Muscle of arm (tissue), 12 donors: ENCODE measurements around the gene PRSS56. TPM values are rescaled to one million over a fixed set of nuclear protein-coding genes. Genes with fewer than 3 reads are reported as not detected.

Experiments
- DNase-seq: peaks from one replicate; pipeline ENCODE4 v3.0.0-alpha.2; 2013
- polyA plus RNA-seq, 12 donors: library from polyadenylated mRNA; unstranded; fragments of 120-200 nt; gene quantifications; one replicate each; pipeline ENCODE4 v1.2.1, GENCODE V29; 2013; ENCODE audit not compliant: insufficient read length in 12 of 12

The PRSS56 gene
- polyA plus RNA-seq, 12 donors, result 0.51 to 2.6 (median 1.3) TPM; not detected in 2

DNA sequence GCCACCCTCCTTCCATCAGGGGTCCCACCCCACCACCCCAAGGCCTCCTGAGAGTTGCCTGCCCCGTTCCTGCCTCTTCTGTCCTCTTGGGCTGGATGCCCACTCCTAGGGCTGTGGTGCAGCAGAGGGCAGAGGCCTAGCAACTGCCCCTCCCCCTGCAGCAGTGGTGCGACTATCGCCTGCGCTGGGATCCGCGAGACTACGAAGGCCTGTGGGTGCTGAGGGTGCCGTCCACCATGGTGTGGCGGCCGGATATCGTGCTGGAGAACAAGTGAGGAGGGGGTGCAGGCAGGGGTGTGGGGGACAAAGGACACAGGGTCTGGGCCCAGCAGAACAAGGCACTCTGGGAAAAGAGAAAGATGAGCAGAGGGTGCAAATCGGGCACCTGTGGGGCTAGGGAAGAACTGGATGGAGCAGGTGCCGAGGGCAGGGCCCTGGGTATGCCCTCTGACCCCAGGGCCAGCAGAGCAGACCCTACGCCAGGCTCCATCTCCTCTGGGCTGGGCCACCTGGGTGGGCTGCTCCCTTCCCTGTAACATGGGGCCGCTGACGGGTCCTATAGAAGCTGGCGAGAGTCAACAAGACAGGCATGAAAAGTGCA lies 20.4 kb downstream of the PRSS56 start:
- no peak for DNase-seq

GRCh38 chr2:232541195-232541960 lies 21.2 kb downstream of the PRSS56 start:
- DNase-seq, result no peak

DNA sequence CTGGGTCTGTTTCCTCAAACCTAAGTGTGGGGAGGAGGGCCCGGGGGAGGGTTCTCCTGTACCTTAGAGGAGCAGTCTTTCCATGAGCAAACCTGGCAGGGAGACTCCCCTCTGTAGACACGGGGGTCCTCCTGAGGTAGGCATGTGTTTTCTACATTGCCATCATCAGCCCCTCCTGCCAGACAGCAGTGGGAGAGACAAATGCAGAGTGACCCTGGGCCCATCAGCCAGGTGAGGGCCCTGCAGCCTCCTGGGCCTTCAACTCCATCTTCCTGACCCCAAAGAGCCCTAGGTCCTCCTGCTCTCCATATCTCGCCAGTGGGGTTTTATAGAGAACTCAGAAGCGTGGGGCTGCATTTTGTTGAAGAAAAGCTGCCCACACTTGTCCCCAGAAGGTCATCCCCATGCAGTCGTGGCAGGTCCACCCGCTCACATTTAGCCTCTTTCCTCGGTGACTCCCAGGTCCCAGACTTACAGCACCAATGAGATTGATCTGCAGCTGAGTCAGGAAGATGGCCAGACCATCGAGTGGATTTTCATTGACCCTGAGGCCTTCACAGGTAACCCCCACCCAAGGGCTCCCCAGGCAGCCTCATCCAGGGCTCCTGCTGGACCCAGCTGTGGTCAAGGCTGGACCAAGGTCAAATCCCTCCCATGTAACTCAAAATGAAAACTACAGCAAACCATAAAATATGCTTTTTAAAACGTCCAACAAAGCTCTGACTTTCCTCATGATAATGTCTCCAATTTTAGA lies 21.9 kb downstream of the PRSS56 start:
- no peak for DNase-seq

GRCh38 chr2:232542715-232543467 lies 22.7 kb downstream of the PRSS56 start:
- no peak for DNase-seq

DNA sequence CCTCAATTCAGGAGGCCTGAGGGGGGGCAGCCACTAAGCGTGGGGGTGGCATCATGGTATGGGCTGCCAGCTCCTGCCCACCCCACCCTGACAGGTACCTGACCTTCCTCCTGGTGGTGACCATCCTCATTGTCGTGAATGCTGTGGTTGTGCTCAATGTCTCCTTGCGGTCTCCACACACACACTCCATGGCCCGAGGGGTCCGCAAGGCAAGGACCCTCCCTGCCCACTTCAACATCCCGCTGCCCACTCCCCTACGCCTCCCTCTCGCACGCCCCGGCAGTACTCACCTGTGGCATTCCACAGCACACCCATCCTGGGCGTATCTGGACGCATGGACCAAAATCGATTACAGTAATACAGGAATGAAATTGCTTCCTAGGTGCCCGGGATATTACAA lies 23.3 kb downstream of the PRSS56 start:
- DNase-seq, result no peak

GRCh38 chr2:232543928-232544631 lies 23.9 kb downstream of the PRSS56 start:
- no peak for DNase-seq

DNA sequence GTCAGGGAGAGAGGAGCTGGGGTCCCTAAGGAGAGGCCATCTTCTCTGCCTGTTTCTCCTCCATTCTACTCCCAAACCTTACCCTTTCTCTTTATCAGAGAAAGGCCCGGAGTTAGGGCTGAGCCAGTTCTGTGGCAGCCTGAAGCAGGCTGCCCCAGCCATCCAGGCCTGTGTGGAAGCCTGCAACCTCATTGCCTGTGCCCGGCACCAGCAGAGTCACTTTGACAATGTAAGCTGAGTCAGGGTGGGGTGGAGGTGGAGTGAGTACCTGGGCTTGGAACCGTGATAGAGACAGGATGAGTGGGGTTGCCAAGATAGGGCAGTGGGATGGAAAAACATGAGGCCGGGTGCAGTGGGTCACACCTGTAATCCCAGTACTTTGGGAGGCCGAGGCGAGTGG lies 24.5 kb downstream of the PRSS56 start:
- DNase-seq, result no peak

GRCh38 chr2:232545511-232546375 lies 25.6 kb downstream of the PRSS56 start:
- no peak for DNase-seq

- no peak for DNase-seq
Measured at GRCh38 chr2:232547991-232548390, 27.8 kb downstream of the PRSS56 start.

DNA sequence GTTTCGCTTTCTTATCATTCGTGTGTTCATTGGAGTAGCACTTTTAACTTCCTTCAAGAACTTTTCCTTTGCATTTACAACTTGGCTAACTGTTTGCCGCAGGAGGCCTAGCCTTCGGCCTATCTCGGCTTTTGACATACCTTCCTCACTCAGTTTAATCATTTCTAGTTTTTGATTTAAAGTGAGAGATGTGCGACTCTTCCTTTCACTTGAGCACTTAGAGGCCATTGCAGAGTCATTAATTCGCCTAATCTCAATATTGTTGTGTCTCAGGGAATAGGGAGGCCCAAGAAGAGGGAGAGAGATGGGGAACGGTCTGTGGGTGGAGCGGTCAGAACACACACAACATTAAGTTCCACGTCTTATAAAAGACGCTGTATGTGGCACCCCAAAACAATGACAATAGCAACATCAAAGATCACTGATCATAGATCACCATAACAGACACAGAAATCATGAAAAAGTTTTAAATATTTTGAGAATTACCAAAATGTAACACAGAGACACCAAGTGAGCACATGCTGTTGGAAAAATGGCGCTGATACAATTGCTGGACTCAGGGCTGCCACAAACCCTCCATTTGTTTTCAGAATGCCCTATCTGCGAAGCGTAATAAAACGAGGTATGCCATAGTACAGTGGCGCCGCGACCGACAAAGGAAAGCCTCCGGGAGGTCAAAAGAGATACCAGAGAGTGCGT lies 29.6 kb downstream of the PRSS56 start:
- DNase-seq, result no peak

DNA sequence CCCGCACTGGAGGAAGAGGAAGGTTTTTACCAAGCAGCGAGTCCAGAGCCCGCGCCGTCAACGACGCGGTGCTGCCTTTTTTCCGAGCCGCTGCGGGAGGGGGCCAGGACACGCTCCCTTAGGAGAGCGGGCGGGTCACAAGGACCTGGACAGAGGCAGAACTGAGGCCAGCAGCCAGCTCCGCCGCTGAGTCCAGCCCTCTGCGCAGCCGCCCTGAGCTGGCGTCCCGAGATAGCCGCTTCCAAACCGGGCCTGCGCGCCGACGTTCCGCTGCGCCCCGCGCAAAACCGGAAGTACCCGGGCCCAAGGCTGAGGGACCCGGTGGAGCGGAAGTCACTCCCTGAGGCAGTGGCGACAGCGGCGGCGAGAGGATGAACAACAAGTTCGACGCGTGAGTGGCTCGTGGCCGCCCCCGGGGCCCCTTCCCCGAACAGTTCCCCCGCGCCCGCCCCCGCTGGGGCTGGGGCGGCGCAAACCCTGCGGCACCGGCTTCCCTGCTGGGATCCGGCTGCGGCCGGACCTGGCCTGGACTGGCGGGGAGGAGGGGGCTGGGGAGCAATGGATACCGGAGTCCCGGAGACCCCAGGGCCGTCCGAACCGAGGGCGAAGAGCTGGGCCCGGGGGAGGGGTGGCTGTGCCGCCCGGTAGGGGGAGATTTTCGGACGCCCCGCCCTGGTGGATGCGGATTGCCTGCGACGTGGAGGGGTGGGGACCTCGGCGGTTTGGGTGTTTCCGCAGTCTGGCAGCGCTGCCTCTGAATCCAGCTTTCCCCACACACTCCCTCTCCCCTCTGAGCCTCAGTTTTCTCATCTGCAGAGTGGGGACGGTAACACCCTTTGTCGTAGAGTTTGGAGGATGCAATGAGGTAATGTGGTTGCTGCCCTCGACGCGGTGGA lies 30.4 kb downstream of the PRSS56 start, which contains the start of the genes EIF4E2 and TIGD1:
Gene EIF4E2 (plus strand): TSS at position 336 of the 896 bp plus-strand sequence. CDS start 36 bp downstream, at position 372.
Gene TIGD1 (minus strand): TSS at position 204 of the 896 bp plus-strand sequence. CDS start 675 bp downstream, outside the sequence.
- peak; percentile 96 for DNase-seq

GRCh38 chr2:232551250-232551638 lies 31.1 kb downstream of the PRSS56 start:
- no peak for DNase-seq

- DNase-seq, result no peak
Measured at GRCh38 chr2:232551776-232552175, 31.6 kb downstream of the PRSS56 start.

GRCh38 chr2:232556426-232556825 lies 36.2 kb downstream of the PRSS56 start:
- DNase-seq, result no peak

- DNase-seq, result no peak
Measured at GRCh38 chr2:232562515-232563151, 42.4 kb downstream of the PRSS56 start.

DNA sequence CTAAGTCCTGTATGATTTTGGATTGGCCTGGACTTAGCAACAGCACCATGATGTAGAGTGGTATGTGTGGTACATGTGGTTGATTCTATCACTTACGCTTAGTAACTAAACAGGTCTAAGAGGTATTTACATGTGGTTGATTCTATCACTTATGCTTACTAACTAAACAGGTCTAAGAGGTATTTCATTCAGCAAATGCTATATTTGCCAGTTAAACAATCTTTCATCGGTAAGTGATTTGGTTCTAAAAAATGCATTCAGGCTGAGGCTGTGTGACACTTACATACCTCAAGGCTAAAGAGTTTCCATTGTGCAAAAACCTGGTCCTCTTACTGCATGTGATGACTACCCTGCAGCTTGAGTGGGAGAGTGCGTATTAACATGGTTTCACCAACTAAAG lies 43.4 kb downstream of the PRSS56 start:
- DNase-seq, result no peak

- DNase-seq, result no peak
Measured at GRCh38 chr2:232567721-232568120, 47.5 kb downstream of the PRSS56 start.

DNA sequence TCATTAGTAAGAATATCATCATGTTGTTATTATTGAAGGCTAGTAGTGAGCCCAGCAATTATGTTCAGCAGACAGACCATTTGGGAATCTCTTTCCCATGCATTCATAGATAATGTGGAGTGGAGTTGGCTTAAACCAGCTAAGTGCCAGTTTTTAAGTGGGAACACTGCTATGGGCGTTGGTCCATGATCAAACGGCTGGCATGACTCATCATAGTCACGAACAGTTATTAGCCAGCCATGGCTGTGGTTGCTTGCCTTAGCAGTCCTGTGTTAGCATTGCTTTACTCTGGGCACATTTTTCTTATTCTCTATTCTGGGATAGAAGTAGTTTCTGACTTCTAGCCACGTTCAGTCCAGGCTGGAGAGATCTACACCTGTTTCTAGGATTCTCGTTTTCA lies 48.0 kb downstream of the PRSS56 start:
- no peak for DNase-seq
